Neutrophil (primary cell): ENCODE data around the gene FAIM2.
A peak's percentile ranks its signal among the peaks of the same experiment; 100 is the strongest.

Source experiments
- H3K27ac ChIP-seq: fragments of 200-600 bp; sonication (generic); 2 replicates; pipeline ENCODE4 v1.5.1; 2016; ENCODE audit warnings: mild to moderate bottlenecking, moderate library complexity
- H3K27me3 ChIP-seq: fragments of 200-600 bp; sonication (generic); 2 replicates; pipeline ENCODE4 v1.6.0; 2016; ENCODE audit warnings: mild to moderate bottlenecking
- H3K36me3 ChIP-seq: fragments of 200-600 bp; sonication (generic); 2 replicates; pipeline ENCODE4 v1.5.1; 2017
- H3K4me1 ChIP-seq, 2 experiments: fragments of 200-600 bp in 1 of 2; sonication (generic) in 1 of 2; 1 replicate in 1 of 2; 2 replicates in 1 of 2; pipeline versions ENCODE4 v1.5.1 to v1.6.1; 2013 to 2016; ENCODE audit warnings: low read depth in 1 of 2, low read length in 1 of 2, mild to moderate bottlenecking in 1 of 2, moderate library complexity in 1 of 2; ENCODE audit not compliant: control insufficient read depth in 1 of 2, insufficient read depth in 1 of 2
- H3K4me3 ChIP-seq, 2 experiments: fragments of 200-600 bp in 1 of 2; sonication (generic) in 1 of 2; 1 replicate in 1 of 2; 2 replicates in 1 of 2; pipeline ENCODE4 v1.5.1; 2013 to 2016; ENCODE audit warnings: low read depth in 1 of 2, low read length in 1 of 2, mild to moderate bottlenecking in 1 of 2, moderate library complexity in 1 of 2
- H3K9me3 ChIP-seq: fragments of 200-600 bp; sonication (generic); 2 replicates; pipeline ENCODE4 v1.5.1; 2016
- CTCF ChIP-seq: fragments of 200-600 bp; sonication (generic); IDR thresholded peaks from 2 replicates; pipeline ENCODE4 v1.5.1; 2016; ENCODE audit warnings: antibody characterized with exemption

Gene FAIM2

DNA sequence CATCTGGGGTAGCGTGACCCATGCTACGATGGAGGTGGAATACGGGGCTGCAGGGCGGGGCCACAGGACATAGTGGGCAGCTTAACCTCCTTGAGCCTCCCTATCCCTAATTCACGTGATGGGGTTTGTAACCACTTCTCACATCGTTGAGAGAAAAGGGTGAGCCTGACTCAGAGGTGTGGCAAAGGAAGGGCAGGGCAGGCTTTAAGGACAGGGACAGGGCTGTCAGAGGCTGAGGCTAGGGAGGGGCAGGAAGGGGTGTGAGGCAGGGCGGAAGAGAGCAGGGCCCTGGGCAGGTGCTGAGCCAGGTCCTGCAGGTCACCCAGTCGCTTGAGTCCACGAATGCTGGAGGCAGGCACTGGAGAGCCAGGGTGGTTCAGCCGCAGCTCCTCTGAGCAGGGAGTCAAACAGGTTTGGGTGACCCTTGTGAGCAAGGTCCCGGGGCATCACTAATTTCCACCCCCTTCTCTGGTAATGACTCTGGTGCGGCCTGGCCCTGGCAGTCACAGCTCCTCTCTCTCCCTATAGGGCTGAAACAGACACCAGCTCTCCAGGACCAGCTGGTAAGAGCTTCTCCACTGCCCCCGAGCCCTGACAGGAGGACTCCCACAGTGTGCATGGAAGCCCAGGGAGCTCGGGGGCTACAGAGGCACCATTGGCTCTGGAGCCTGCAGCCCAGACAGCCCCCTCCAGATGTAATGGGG lies 39.4 kb upstream of the FAIM2 start:
- Histone ChIP-seq H3K4me1 (peaks cover 42 to 46% of the 10 kb centered on the region in 2 experiments), H3K27me3 (peaks cover 25% of the 10 kb centered on the region), H3K4me3 (no peak overlapping the region), H3K36me3 (no peaks in the 10 kb centered on the region), H3K9me3 (no peaks in the 10 kb centered on the region), H3K27ac (peak overlapping the region; percentile 67)
- TF ChIP-seq CTCF = no peak

DNA sequence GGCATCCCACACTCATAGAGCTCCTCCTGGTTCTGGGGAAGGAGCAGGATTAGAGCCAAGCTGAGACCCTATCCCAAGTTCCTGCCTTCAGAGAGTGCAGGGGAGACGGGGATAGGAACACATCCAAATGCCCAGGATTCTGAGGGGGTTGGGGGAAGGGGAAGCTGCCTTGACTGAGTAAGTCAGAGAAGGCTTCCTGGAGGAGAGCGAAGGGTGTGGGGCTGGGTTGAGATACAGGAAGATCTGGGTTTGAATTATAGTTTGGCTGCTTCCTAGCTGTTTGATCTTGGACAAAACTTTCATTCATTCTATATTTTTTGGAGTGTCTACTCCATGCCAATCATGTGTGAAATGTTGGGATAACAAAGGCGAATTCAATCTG lies 38.8 kb upstream of the FAIM2 start:
- Histone ChIP-seq H3K4me1 (peaks cover 42 to 46% of the 10 kb centered on the region in 2 experiments), H3K36me3 (no peaks in the 10 kb centered on the region), H3K27me3 (peaks cover 19% of the 10 kb centered on the region), H3K9me3 (no peaks in the 10 kb centered on the region), H3K4me3 (no peak overlapping the region), H3K27ac (peak overlapping the region; percentile 67)
- TF ChIP-seq CTCF = no peak

- H3K36me3 ChIP-seq = no peaks in the 10 kb centered on the region
- peaks cover 13% of the 10 kb centered on the region for H3K27me3 ChIP-seq
- H3K27ac ChIP-seq = peak overlapping the region; percentile 67
- no peak overlapping the region for H3K4me3 ChIP-seq
- H3K9me3 ChIP-seq = no peaks in the 10 kb centered on the region
- no peak for TF ChIP-seq CTCF
- peaks cover 42 to 46% of the 10 kb centered on the region in 2 experiments for H3K4me1 ChIP-seq
These were observed 38.1 kb upstream of the FAIM2 start for GRCh38 chr12:49941556-49942511.

DNA sequence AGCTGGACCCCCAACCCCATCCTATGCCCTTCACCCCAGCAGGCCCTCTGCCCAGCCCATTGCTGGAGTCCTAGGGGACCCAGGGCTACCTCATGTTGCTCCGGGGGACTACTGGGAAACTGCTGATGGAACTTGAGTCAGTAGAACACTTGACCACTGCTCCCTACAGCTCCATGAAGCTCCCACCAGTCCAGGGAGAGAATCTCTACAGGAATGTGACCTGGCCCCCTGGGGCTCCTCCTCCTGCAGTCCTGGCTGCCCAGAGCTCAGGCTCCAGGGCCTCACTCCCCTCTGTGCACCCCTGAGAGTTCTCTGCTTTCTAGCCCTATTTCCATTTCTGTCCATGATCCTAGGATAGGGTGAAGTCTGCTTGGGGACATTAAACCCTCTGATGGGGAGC lies 36.0 kb upstream of the FAIM2 start:
- H3K36me3 ChIP-seq = no peaks in the 10 kb centered on the region
- H3K4me3 ChIP-seq = no peak overlapping the region
- peaks cover 7% of the 10 kb centered on the region for H3K27me3 ChIP-seq
- H3K27ac ChIP-seq = no peak overlapping the region
- no peak for TF ChIP-seq CTCF
- H3K9me3 ChIP-seq = no peaks in the 10 kb centered on the region
- peaks cover 32 to 34% of the 10 kb centered on the region in 2 experiments for H3K4me1 ChIP-seq

DNA sequence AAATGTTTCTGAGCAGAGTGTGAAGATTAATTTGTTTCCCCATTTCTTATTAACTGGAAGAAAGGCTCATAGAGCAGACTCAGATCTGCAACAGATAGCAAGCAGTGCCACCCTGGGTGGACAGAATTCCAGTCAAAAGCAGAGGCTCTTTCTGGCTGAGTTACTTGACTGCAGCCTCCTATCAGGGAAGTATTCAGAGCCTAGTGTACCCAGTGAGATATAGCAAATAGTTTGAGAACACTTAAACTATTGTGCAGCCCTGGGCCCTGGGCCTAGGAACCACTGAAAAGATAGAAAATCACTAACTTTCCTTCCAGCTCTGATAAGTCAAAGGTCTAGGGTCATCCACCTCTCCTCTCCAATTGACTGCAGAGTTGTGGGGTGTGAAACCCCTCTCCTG lies 35.6 kb upstream of the FAIM2 start:
- H3K4me3 ChIP-seq = no peak overlapping the region
- no peaks in the 10 kb centered on the region for H3K9me3 ChIP-seq
- H3K36me3 ChIP-seq = no peaks in the 10 kb centered on the region
- peaks cover 7% of the 10 kb centered on the region for H3K27me3 ChIP-seq
- no peak overlapping the region for H3K27ac ChIP-seq
- TF ChIP-seq CTCF = no peak
- peaks cover 28 to 30% of the 10 kb centered on the region in 2 experiments for H3K4me1 ChIP-seq
